ENCODE data around the gene SNX9.
A peak's percentile ranks its signal among the peaks of the same experiment; 100 is the strongest.
"Not testable (repeated sequence)": the region's sequence is repeated elsewhere in the genome, so short reads cannot be mapped to it uniquely, and the experiment has no call there.

The SNX9 gene

DNA sequence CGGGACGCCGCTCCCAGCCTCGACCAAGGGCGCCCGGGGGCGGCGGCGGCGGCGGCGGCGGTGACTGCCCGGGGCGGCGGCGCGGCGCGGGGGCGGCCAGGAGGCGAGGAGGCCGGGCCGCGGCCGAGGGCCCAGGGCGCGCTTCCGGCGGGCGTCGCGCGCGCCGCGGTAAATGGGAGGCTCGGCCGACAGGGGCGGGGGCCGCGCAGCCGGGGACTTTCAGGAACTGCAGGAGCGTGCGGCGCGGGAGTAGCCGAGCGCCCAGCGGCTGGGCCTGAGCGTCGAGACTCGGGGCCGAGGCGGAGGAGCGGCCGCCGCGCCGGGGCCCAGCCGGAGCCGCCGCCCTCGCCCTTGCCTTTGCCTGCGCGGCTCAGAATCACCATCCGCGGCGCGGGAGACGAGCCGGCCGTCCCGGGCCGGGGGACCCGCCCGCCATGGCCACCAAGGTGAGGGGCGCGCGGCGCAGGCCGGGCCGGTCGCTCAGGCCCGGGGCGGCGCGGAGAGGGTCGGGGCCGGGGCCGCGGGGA, at the start of gene SNX9:
Gene SNX9, plus strand, starts transcription at position 246 of the 527 bp plus-strand sequence. Its CDS starts 189 bp downstream, at position 435.
- peak; percentile 6 for DNase-seq

DNA sequence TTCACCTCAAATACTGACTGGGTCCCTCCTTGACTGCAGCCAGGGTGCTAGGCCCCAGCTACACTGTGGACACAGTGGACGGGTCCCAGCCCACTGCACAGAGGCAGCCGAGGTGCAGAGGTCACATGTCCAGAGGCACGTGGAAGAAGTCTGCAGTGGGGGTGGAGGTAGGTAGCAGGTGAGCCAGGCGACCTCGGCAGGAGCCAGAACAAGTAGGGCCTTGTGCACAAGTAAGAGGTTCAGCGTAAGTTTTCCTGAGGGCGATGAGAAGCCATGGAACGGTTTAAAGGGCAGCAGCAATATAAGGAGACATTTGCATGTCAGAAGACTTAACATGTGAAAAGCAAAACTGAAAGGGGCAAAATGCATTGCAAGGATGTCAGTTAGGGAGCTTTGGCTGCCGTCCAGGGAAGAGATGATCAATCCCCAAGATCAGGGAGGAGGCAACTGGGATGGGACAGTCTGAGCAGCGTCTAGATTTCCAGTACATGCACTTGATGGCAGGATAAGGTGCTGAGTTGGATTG, 49.7 kb upstream of the SNX9 start:
- DNase-seq: no peak

DNA sequence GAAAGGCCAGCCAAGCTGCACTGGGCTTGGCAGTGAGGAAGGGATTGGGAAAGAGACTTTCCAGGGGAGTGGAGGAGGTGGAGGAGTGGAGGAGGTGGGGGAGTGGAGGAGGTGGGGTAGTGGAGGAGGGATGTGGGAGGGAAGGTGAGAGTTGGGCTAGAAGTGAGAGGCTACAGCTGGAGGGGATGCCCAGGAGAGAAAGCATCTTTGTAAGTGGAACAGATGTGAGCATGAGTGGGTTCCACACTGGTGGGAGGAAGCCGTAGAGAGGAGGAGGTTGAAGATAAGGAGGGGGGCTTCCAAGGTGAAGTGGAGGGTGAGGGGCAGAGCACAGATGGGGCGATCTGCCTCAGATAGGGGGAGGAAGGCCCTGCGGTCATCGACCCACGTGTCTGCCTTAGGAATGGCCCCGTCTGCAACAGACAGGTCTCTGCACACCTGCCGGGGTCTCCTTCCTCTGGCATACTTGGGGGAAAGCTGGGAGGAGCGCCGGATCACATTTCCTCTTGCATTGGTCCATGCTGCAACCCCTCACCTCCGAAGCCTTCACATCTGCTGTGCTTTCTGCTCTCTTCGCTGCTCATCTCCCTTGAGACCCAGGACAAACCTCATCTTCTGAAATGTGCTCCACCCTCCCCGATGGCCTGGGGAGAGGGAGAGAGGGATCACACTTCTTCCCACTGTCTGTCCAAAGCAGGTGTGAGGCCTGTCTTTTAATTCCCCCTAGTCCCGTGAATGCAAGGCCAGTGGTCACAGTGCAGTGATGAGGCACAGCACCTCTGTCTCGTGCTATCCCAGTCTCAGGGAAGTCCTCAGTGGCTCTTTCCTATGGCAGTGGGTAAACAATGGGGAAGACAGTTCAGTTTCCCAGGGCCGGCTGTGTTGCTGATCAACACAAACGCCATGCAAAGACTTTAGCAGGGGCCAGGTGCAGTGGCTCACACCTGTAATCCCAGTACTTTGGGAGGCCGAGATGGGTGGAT, 48.6 kb upstream of the SNX9 start:
- no peak for DNase-seq

GRCh38 chr6:157775376-157775775, 47.7 kb upstream of the SNX9 start:
- DNase-seq: no peak

- no peak for DNase-seq
Observed at GRCh38 chr6:157777344-157777743, 45.7 kb upstream of the SNX9 start.

DNA sequence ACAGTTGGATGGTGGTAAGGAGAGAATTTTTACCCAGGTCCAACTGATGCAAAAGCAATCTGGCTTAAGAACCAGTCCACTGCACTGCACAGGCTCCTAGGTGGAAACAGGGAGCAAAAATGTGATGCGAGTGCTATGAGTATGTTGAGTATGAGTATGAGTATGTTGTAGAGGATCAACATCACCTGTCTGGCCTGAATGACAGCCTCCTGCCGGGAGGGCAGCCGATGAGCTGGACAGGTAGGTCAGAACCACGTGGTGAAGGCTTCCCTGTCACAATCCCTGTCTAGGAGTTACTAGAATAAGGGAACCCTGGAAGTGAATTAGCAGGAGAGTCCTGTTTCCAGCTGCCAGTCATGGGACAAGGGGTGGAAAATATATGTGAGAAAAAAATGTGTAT, 44.3 kb upstream of the SNX9 start:
- DNase-seq: no peak

GRCh38 chr6:157779705-157780604, 43.1 kb upstream of the SNX9 start:
- DNase-seq: no peak

DNA sequence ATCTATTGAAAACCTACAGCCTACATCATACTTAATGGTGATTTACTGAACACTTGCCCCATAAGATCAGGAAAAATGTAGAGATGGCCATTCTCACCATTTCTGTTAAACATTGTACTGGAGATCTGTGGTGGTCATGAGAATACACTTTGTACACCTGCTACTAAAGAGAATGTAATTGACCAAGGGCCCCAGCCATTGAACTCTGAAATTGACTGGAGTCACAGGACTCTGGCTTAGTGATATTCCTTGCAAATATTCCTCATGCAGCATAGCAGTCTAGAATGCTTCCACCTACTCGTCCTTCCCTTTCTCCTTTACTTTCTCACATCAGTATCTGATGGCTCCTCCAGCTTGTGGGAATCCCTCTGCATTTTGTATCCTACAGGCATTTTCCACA, 37.4 kb upstream of the SNX9 start:
- DNase-seq: no peak

GRCh38 chr6:157786221-157786620, 36.8 kb upstream of the SNX9 start:
- DNase-seq: no peak

DNA sequence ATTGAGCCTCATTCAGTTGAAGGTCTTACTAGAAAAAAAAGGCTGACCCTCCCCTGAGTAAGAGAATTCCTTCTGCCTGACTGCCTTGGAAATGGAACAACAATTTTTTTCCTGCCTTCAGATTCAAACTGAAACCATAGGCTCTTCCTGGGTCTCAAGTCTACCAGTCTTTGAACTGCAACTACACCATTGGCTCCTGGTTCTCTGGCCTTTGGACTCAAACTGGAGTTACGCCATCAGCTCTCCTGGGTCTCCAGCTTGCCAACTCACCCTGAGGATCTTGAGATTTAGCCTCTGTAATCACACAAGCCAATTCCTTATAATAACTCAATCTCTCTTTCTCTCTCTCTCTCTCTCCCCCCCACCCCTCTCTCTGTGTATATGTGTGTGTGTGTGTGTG, 36.0 kb upstream of the SNX9 start:
- DNase-seq: no peak

DNA sequence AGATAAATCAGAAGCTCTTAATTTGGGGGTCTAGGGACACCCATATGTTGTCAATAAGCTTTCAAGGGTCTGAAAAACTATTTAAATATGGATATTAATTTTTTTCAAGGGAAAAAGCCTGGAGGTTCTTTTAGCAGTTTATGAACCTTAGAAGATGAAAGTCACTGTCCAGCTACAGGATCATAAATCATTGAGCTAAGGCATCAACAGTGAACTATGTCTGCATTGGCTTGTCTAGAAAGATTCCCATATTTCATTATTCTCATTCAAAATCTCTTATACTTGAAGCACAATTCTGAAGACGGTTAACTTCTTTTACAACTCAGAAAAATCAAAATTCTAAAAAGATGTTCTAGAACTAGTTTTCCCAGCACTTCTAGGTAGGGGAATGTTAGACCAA, 34.9 kb upstream of the SNX9 start:
- DNase-seq: no peak

- DNase-seq: no peak
Observed at GRCh38 chr6:157789297-157789696, 33.7 kb upstream of the SNX9 start.

DNA sequence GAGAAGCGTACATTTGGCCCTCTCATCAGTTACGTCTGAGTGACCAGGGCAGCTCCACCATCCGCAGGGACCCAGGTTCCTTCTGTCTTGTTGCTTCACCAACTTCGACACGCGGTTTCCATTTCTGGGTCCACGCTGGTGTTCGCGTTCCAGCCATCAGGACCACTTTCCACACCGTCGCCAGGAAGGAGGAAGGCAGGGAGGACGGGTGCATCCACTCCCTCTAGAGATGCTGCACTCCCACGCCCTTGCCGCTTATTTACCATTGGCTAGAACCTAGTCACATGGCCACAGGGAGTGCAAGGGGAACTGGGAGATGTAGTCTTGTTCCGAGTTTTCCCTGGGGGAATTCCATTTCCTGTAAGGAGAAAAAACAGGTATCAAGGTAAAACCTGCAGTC, 33.2 kb upstream of the SNX9 start:
- DNase-seq: no peak

- no peak for DNase-seq
Observed at GRCh38 chr6:157790548-157791160, 32.4 kb upstream of the SNX9 start.

DNA sequence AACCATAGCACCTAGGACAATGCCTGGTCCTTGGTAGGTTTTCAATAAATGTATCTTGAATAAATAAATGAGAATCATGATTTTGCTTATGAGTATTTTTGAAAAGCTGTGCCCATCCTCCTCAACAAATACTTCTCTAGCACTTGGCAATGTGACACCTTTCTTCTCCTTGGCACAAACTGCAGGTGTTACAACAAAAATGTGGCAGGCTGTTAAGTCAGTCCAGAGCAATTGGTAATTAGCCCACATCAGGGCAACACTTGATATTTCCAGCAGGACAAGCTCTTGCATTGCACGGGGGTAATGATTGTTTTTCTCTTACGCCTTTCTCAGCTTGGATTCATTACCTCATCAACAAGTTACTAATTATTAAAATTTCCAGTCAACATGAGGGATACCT, 31.6 kb upstream of the SNX9 start:
- no peak for DNase-seq

DNA sequence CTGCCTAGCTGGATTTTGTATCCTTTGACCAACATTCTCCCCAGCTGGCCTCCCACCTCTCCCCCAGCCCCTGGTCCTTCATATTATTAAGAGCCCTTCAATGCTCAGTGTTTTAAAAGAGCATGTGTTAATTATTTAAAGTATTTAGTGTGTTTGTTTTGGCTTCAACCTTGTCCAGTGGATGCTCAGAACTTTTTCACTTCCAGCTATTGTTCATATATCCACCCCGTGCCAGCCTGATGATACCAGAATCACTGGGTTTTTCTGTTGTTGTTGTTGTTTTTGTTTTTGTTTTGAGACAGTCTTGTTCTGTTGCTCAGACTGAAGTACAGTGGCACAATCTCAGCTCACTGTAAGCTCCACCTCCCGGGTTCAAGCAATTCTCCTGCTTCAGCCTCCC, 30.4 kb upstream of the SNX9 start:
- no peak for DNase-seq

DNA sequence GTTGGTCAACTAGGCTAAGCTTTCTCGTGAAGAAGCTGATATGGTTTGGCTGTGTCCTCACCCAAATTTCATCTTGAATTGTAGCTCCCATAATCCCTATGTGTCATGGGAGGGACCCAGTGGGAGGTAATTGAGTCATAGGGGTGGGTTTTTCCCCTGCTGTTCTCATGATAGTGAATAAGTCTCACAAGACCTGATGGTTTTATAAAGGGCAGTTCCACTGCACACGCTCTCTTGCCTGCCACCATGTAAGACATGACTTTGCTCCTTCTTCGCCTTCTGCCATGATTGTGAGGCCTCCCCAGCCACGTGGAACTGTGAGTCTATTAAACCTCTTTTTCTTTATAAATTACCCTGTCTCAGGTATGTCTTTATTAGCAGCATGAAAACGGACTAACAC, 29.0 kb upstream of the SNX9 start:
- not testable (repeated sequence) for DNase-seq

- DNase-seq: no peak
Observed at GRCh38 chr6:157795841-157796240, 27.2 kb upstream of the SNX9 start.

- no peak for DNase-seq
Observed at GRCh38 chr6:157798851-157799250, 24.2 kb upstream of the SNX9 start.

- not testable (repeated sequence) for DNase-seq
Observed at GRCh38 chr6:157799561-157799960, 23.5 kb upstream of the SNX9 start.

DNA sequence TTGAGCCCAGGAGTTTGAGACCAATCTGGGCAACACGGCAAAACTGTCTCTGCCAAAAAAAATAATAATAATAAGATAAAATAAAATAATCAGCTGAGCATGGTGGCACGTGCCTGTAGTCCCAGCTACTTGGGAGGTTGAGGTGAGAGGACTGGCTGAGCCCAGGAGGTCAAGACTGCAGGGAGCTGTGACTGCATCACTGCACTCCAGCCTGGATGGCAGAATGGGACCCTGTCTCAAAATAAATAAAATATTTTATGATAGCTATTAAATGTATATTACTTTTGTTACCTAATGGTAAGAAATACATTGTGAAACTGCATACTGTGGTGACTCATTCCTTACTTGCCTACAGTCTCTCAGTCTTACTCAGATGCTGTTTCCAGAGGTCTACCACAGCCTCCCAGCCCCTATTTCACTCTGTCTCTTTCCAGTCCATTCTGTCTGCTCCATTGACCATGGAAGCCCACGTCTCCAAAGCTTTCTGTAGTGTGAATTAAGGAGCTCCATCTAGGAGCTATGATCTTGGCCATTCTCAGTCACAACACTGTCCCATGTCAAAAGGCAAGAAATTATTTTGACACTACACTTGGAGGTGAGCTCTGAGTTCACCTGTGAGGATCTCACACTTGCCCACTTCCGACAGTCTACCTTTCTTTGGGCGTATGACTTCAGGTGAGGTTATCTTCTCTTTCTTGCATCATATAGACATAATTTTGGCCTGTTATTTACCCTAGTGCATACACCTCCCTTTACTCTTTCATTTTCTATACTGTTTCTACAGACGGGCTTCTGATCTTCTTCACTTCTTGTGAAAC, 22.4 kb upstream of the SNX9 start:
- no peak for DNase-seq

Data from NCI-H2227 treated with DMSO at 0.1 percent for 48 hours (cell line).